Breast epithelium (tissue), 4 donors: ENCODE measurements around the gene EPB41. TPM values are rescaled to one million over a fixed set of nuclear protein-coding genes. Genes with fewer than 3 reads are reported as not detected.

Experiments used
- DNase-seq, 2 donors: peaks; one replicate each; pipeline ENCODE4 v3.0.0-alpha.2; 2019; ENCODE audit warnings: low spot score in 2 of 2
- H3K27ac ChIP-seq, 2 donors: fragments of 200-600 bp; sonication (generic) in 1 of 2; one replicate each; pipeline ENCODE4 v1.5.1; 2016 to 2019; ENCODE audit warnings: mild to moderate bottlenecking in 1 of 2
- H3K27me3 ChIP-seq, 2 donors: fragments of 200-600 bp; sonication (generic) in 1 of 2; one replicate each; pipeline versions ENCODE4 v1.5.1 to v1.6.0; 2017 to 2019; ENCODE audit warnings: control low read depth in 1 of 2, mild to moderate bottlenecking in 1 of 2
- H3K36me3 ChIP-seq: fragments of 200-600 bp; one replicate; pipeline ENCODE4 v1.5.1; 2019
- H3K4me1 ChIP-seq, 2 donors: fragments of 200-600 bp; sonication (generic); one replicate each; pipeline ENCODE4 v1.5.1; 2016 to 2019; ENCODE audit warnings: control low read depth in 1 of 2
- H3K4me3 ChIP-seq, 3 donors: fragments of 200-600 bp; sonication (generic); 1 replicate in 2 of 3; 2 replicates in 1 of 3; pipeline ENCODE4 v1.5.1; 2016 to 2019; ENCODE audit warnings: mild to moderate bottlenecking in 3 of 3, moderate library complexity in 2 of 3
- H3K9me3 ChIP-seq, 2 donors: fragments of 200-600 bp; sonication (generic) in 1 of 2; one replicate each; pipeline ENCODE4 v1.5.1; 2016 to 2019; ENCODE audit warnings: control low read depth in 1 of 2
- POLR2A ChIP-seq: fragments of 450-650 bp; IDR thresholded peaks from one replicate; pipeline ENCODE4 v1.6.1; 2016; ENCODE audit warnings: antibody characterized with exemption, mild to moderate bottlenecking, moderate library complexity
- POLR2AphosphoS5 ChIP-seq, 3 donors: sonication (generic); formaldehyde crosslinking; IDR thresholded peaks; one replicate each; pipeline ENCODE4 v1.6.1; 2017; ENCODE audit warnings: antibody characterized with exemption in 3 of 3
- intact Hi-C: fragments of 100-400 bp; cut with DNase I; formaldehyde crosslinking; loops from one replicate; pipeline ENCODE4 v1.15.1; 2023; ENCODE audit warnings: low total_unique reads
- total RNA-seq, 3 donors: library from RNA; depleted of rRNA; stranded (reverse); fragments of >200 nt; gene quantifications; one replicate each; pipeline ENCODE4 v1.1.0, GENCODE V29; 2016
- TF ChIP-seq, protein P1 (sequence below), 3 donors: fragments of 450-650 bp; IDR thresholded peaks; one replicate each; pipeline ENCODE4 v1.5.1; 2016 to 2017; ENCODE audit warnings: antibody characterized with exemption in 3 of 3, mild to moderate bottlenecking in 3 of 3, moderate library complexity in 3 of 3

The EPB41 gene
- total RNA-seq, result 10 to 100 TPM; 36.2 to 67.2 (median 51.8) TPM

DNA sequence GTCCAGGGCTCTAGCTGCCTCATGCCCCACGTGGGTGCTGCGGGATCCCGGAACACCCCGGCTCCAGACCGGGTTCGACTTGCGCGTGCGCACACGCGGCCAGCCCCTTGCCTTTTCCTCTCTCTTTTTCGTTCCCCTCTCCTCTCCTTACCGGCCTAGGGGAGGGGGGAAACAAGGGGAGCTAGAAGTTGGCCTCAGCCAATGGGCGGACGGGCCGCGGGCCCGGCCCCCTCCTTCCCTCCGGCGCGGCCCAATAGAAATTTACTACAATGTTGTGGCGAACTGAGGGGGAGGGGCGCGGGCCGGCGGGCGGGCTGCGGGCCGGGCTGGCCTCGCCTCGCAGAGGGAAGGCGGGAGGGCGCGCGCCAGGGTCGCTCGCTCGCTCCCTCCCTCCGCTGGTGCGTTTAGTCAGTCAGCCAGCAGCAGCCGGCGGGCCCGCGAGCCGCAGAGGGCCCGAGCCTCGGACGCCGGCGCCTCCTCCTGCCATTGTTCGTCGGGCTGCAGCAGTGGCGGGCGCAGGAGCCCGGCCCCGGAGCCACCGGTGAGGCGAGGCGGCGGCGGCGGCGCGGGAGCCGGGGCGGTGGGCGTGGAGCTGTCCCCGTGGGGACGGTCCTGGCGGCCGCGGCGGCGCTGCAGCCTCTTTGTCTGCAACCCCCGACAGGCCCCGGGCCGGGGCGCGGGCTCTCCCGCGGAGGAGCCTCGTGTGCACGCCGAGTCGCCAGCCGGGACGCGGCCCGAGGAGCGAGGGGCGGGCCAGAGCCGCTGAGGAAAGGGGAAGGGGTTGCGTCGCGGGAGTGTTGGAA, at the start of gene EPB41:
TSS of gene EPB41 (plus strand) at position 342 of the 803 bp plus-strand sequence. CDS start 72,869 bp downstream, outside the sequence.
- no peaks in the 10 kb centered on the region for H3K9me3 ChIP-seq
- peak; percentile 82 to 88 for DNase-seq
- H3K27me3 ChIP-seq, result no peaks in the 10 kb centered on the region
- intact Hi-C loops, result no loop called here
- H3K36me3 ChIP-seq, result no peaks in the 10 kb centered on the region
- H3K27ac ChIP-seq, result peak within 1 kb of the TSS; percentile 59 to 69
- TF ChIP-seq, protein P1, sequence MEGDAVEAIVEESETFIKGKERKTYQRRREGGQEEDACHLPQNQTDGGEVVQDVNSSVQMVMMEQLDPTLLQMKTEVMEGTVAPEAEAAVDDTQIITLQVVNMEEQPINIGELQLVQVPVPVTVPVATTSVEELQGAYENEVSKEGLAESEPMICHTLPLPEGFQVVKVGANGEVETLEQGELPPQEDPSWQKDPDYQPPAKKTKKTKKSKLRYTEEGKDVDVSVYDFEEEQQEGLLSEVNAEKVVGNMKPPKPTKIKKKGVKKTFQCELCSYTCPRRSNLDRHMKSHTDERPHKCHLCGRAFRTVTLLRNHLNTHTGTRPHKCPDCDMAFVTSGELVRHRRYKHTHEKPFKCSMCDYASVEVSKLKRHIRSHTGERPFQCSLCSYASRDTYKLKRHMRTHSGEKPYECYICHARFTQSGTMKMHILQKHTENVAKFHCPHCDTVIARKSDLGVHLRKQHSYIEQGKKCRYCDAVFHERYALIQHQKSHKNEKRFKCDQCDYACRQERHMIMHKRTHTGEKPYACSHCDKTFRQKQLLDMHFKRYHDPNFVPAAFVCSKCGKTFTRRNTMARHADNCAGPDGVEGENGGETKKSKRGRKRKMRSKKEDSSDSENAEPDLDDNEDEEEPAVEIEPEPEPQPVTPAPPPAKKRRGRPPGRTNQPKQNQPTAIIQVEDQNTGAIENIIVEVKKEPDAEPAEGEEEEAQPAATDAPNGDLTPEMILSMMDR (IDR thresholded peaks at IDR 0.05), result no peak
- TF ChIP-seq POLR2AphosphoS5 (IDR thresholded peaks at IDR 0.05) (no peak), POLR2A (no peak)
- peak within 1 kb of the TSS; percentile 45 to 90 (median 80) for H3K4me3 ChIP-seq
- no peaks in the 10 kb centered on the region for H3K4me1 ChIP-seq

DNA sequence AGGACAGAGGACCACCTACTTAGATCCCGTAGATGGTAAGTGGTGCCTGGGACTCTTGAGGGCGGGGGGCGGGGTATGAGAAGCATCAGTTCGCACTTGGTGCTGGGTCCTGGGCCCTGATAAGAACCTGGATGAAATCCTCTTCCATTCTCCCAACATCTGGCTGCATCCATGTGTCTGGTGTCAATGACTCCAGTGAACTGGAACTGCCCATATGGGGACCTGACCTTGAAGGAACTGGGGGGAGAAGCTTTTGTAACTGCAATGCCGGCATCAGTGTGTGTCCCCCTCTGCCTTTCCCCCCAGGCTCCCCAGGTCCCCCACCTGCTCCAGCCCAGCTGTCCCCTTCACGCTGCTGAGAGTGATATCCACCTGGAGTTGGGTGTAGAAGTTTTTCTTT, 49.7 kb upstream of the EPB41 start:
- Histone ChIP-seq H3K27ac (no peak overlapping the region), H3K4me1 (no peaks in the 10 kb centered on the region), H3K27me3 (no peaks in the 10 kb centered on the region), H3K4me3 (no peak overlapping the region), H3K9me3 (no peaks in the 10 kb centered on the region), H3K36me3 (no peaks in the 10 kb centered on the region)
- intact Hi-C loops, result no loop called here
- TF ChIP-seq, protein P1 (IDR thresholded peaks at IDR 0.05), result no peak
- TF ChIP-seq POLR2A, result no peak
- TF ChIP-seq POLR2AphosphoS5 (IDR thresholded peaks at IDR 0.05), result no peak
- DNase-seq, result no peak

DNA sequence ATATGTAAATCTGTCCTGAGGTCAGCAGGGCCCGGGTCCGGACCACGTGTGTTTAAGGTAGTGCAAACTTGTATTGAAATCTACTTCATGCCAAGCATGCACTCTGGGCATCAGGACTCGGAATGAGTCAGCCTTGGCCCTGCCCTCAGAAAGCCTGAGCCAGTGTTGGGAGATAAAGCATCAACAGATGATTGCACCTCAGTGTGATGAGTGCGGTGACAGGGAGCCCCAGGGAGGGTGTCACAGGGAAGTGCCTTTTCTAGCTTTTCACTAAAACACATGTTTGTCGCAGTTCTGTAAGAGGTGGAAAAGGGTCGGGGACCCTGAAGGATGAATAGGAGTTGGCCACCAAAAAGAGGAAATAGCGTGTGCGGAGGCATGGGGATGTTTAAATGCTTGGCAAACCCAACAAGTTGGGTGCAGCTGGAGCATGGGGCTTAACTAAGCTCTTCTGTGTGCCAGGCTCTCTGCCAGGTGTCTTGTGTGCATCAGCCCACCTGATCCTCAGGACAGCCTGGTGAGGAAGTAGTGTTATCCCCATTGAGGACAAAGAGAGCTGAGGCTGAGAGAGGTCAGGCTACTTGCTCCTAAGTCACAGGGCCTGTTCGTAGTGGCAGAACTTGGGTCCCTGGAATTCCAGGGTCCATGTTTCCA, 48.2 kb upstream of the EPB41 start:
- DNase-seq, result no peak

DNA sequence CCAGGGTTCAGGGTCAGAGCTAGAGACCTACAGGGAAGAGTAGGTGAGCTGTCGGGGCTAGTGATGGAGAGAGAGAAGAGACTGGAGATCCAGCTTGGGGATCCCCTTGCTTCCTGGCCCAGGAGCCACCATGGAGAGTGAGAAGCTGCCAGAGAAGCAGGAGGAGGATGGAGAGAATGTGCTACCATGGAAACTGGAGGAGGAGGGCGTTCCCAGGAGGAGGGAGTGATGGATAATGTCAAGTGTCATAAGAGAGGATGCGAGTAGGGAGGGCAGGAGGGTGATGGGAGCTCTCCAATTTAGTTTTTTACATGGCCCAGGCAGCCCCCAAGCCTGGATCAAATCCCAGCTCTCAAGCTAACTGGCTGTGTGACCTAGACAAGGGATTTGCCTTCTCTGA, 46.5 kb upstream of the EPB41 start:
- TF ChIP-seq POLR2AphosphoS5 (IDR thresholded peaks at IDR 0.05) (no peak), POLR2A (no peak)
- TF ChIP-seq, protein P1 (IDR thresholded peaks at IDR 0.05), result no peak
- Histone ChIP-seq H3K4me1 (no peaks in the 10 kb centered on the region), H3K4me3 (no peak overlapping the region), H3K36me3 (no peaks in the 10 kb centered on the region), H3K27me3 (no peaks in the 10 kb centered on the region), H3K27ac (no peak overlapping the region), H3K9me3 (no peaks in the 10 kb centered on the region)
- intact Hi-C loops, result no loop called here
- no peak for DNase-seq

More for the DNA sequence above, 48.2 kb upstream of the EPB41 start:
- TF ChIP-seq POLR2AphosphoS5 (IDR thresholded peaks at IDR 0.05) (no peak), POLR2A (no peak)
- TF ChIP-seq, protein P1 (IDR thresholded peaks at IDR 0.05), result no peak
- H3K36me3 ChIP-seq, result no peaks in the 10 kb centered on the region
- no peak overlapping the region for H3K27ac ChIP-seq
- H3K4me3 ChIP-seq, result no peak overlapping the region
- intact Hi-C loops, result no loop called here
- no peaks in the 10 kb centered on the region for H3K9me3 ChIP-seq
- H3K27me3 ChIP-seq, result no peaks in the 10 kb centered on the region
- H3K4me1 ChIP-seq, result no peaks in the 10 kb centered on the region

DNA sequence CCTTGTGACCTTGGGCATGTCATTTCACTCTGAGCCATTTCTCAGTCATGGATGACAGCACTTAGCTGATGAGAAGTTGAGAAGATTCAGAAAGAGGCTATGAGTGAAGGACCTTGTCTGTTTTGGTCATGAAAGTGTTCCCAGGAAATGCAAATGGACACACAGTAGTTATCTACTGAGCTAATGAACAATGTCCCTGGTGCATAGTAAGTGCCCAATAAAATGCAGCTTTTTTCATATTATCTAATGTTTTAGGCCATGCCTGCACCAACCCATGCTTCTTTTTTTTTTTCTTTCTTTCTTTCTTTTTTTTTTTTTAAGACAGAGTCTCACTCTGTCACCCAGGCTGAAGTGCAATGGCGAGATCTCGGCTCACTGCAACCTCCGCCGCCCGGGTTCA, 44.4 kb upstream of the EPB41 start:
- no peak overlapping the region for H3K27ac ChIP-seq
- no peaks in the 10 kb centered on the region for H3K9me3 ChIP-seq
- H3K4me1 ChIP-seq, result no peaks in the 10 kb centered on the region
- H3K4me3 ChIP-seq, result no peak overlapping the region
- no peak for DNase-seq
- H3K36me3 ChIP-seq, result no peaks in the 10 kb centered on the region
- H3K27me3 ChIP-seq, result no peaks in the 10 kb centered on the region
- intact Hi-C loops, result no loop called here
- TF ChIP-seq, protein P1 (IDR thresholded peaks at IDR 0.05), result no peak
- TF ChIP-seq POLR2AphosphoS5 (IDR thresholded peaks at IDR 0.05) (no peak), POLR2A (no peak)
